HG03520 (cell line): Measurements from ENCODE around the gene TEKT5.
A peak's percentile ranks its signal among the peaks of the same experiment; 100 is the strongest.

ENCODE experiments used
- ATAC-seq: cut with Tn5 transposase; IDR thresholded peaks from one replicate; pipeline ENCODE4 v1.9.1; 2021; ENCODE audit warnings: mild to moderate bottlenecking, moderate library complexity; ENCODE audit not compliant: unreplicated experiment

Gene TEKT5

GRCh38 chr16:10612649-10613179 is 82.0 kb downstream of the TEKT5 start:
- no peak for ATAC-seq

GRCh38 chr16:10611825-10612342 is 82.8 kb downstream of the TEKT5 start:
- no peak for ATAC-seq

- ATAC-seq: no peak
These were observed 84.1 kb downstream of the TEKT5 start for GRCh38 chr16:10610499-10611184.

GRCh38 chr16:10609402-10609774 is 85.3 kb downstream of the TEKT5 start:
- ATAC-seq: no peak

- no peak for ATAC-seq
These were observed 85.9 kb downstream of the TEKT5 start for GRCh38 chr16:10608687-10609401.

- no peak for ATAC-seq
These were observed 87.6 kb downstream of the TEKT5 start for GRCh38 chr16:10607157-10607556.

GRCh38 chr16:10606607-10607006 is 88.1 kb downstream of the TEKT5 start:
- ATAC-seq: no peak

- ATAC-seq: no peak
These were observed 89.1 kb downstream of the TEKT5 start for GRCh38 chr16:10605636-10606035.

GRCh38 chr16:10601444-10602408 is 93.0 kb downstream of the TEKT5 start:
- no peak for ATAC-seq

GRCh38 chr16:10600782-10601443 is 93.8 kb downstream of the TEKT5 start:
- ATAC-seq: no peak

- peak; percentile 63 for ATAC-seq
These were observed 95.1 kb downstream of the TEKT5 start for GRCh38 chr16:10599626-10600025.

GRCh38 chr16:10598157-10598556 is 96.6 kb downstream of the TEKT5 start:
- no peak for ATAC-seq

GRCh38 chr16:10597187-10597601 is 97.5 kb downstream of the TEKT5 start:
- no peak for ATAC-seq

GRCh38 chr16:10594312-10594950 is 100.3 kb downstream of the TEKT5 start:
- ATAC-seq: no peak

GRCh38 chr16:10592611-10593010 is 102.1 kb downstream of the TEKT5 start:
- ATAC-seq: no peak

- no peak for ATAC-seq
These were observed 104.4 kb downstream of the TEKT5 start for GRCh38 chr16:10590342-10590741.

- ATAC-seq: no peak
These were observed 105.6 kb downstream of the TEKT5 start for GRCh38 chr16:10589109-10589508.

GRCh38 chr16:10587622-10588021 is 107.1 kb downstream of the TEKT5 start:
- no peak for ATAC-seq

GRCh38 chr16:10584981-10585438 is 109.7 kb downstream of the TEKT5 start:
- no peak for ATAC-seq

- ATAC-seq: no peak
These were observed 111.5 kb downstream of the TEKT5 start for GRCh38 chr16:10583269-10583668.
